ENCODE measurements around the gene GPR141.

The GPR141 gene

GRCh38 chr7:37657816-37658215 lies 25.8 kb upstream of the GPR141 start:
- TF ChIP-seq EZH2phosphoT487 (IDR thresholded peaks at IDR 0.05; ENCODE audit: low read length) = no peak
- no peak for TF ChIP-seq EZH2 (optimal IDR thresholded peaks at IDR 0.05; ENCODE audit: low read depth, low read length)
- no peak for TF ChIP-seq CTCF (IDR thresholded peaks at IDR 0.05; ENCODE audit: low read length)
- Histone ChIP-seq H3K9ac (ENCODE audit: low read length) (no peak overlapping the region), H4K20me1 (ENCODE audit: insufficient read depth, low read length) (no peaks in the 10 kb centered on the region), H2AFZ (ENCODE audit: low read length) (no peak overlapping the region), H3F3A (ENCODE audit: insufficient read depth, low read length) (no peaks in the 10 kb centered on the region), H3K4me1 (ENCODE audit: low read length) (no peaks in the 10 kb centered on the region), H3K27me3 (replicated peaks; ENCODE audit: insufficient read depth, low read length) (no peaks in the 10 kb centered on the region), H3K36me3 (replicated peaks; ENCODE audit: insufficient read depth, low read length) (no peaks in the 10 kb centered on the region), H3K4me2 (ENCODE audit: low read depth, low read length) (no peak overlapping the region), H3K27ac (ENCODE audit: low read length) (no peak overlapping the region), H3K9me3 (replicated peaks; ENCODE audit: insufficient read depth, low read length) (no peaks in the 10 kb centered on the region), H3K9me2 (replicated peaks; ENCODE audit: insufficient read depth, low read length) (no peaks in the 10 kb centered on the region), H3K79me2 (ENCODE audit: low read length) (no peaks in the 10 kb centered on the region), H3K4me3 (ENCODE audit: low read length) (no peak overlapping the region)
- DNase-seq = no peak

GRCh38 chr7:37659971-37660565 lies 23.5 kb upstream of the GPR141 start:
- H3K4me2 ChIP-seq (ENCODE audit: low read depth, low read length) = no peak overlapping the region
- TF ChIP-seq EZH2 (optimal IDR thresholded peaks at IDR 0.05; ENCODE audit: low read depth, low read length) (no peak), CTCF (IDR thresholded peaks at IDR 0.05; ENCODE audit: low read length) (no peak)
- H3F3A ChIP-seq (ENCODE audit: insufficient read depth, low read length) = no peaks in the 10 kb centered on the region
- H3K36me3 ChIP-seq (replicated peaks; ENCODE audit: insufficient read depth, low read length) = no peaks in the 10 kb centered on the region
- H3K79me2 ChIP-seq (ENCODE audit: low read length) = no peaks in the 10 kb centered on the region
- no peak overlapping the region for H3K4me3 ChIP-seq (ENCODE audit: low read length)
- H3K9me3 ChIP-seq (replicated peaks; ENCODE audit: insufficient read depth, low read length) = no peaks in the 10 kb centered on the region
- H3K27me3 ChIP-seq (replicated peaks; ENCODE audit: insufficient read depth, low read length) = no peaks in the 10 kb centered on the region
- H3K9me2 ChIP-seq (replicated peaks; ENCODE audit: insufficient read depth, low read length) = no peaks in the 10 kb centered on the region
- no peak overlapping the region for H2AFZ ChIP-seq (ENCODE audit: low read length)
- DNase-seq = no peak
- no peaks in the 10 kb centered on the region for H4K20me1 ChIP-seq (ENCODE audit: insufficient read depth, low read length)
- H3K9ac ChIP-seq (ENCODE audit: low read length) = no peak overlapping the region
- H3K4me1 ChIP-seq (ENCODE audit: low read length) = no peaks in the 10 kb centered on the region
- no peak overlapping the region for H3K27ac ChIP-seq (ENCODE audit: low read length)

- Histone ChIP-seq H3K9me3 (replicated peaks; ENCODE audit: insufficient read depth, low read length) (no peaks in the 10 kb centered on the region), H3K27ac (ENCODE audit: low read length) (no peak overlapping the region), H3K4me1 (ENCODE audit: low read length) (no peaks in the 10 kb centered on the region), H3K27me3 (replicated peaks; ENCODE audit: insufficient read depth, low read length) (no peaks in the 10 kb centered on the region), H3K4me2 (ENCODE audit: low read depth, low read length) (no peak overlapping the region), H2AFZ (ENCODE audit: low read length) (no peak overlapping the region), H3K9me2 (replicated peaks; ENCODE audit: insufficient read depth, low read length) (no peaks in the 10 kb centered on the region), H3K79me2 (ENCODE audit: low read length) (no peaks in the 10 kb centered on the region), H3K4me3 (ENCODE audit: low read length) (no peak overlapping the region), H3F3A (ENCODE audit: insufficient read depth, low read length) (no peaks in the 10 kb centered on the region), H4K20me1 (ENCODE audit: insufficient read depth, low read length) (no peaks in the 10 kb centered on the region), H3K36me3 (replicated peaks; ENCODE audit: insufficient read depth, low read length) (no peaks in the 10 kb centered on the region), H3K9ac (ENCODE audit: low read length) (no peak overlapping the region)
- TF ChIP-seq CTCF (IDR thresholded peaks at IDR 0.05; ENCODE audit: low read length) (no peak), EZH2phosphoT487 (IDR thresholded peaks at IDR 0.05; ENCODE audit: low read length) (no peak), EZH2 (optimal IDR thresholded peaks at IDR 0.05; ENCODE audit: low read depth, low read length) (no peak)
- no peak for DNase-seq
Measured at GRCh38 chr7:37660614-37661013, 23.0 kb upstream of the GPR141 start.

All from MM.1S (cell line).